HG03342 (cell line): ENCODE results near the gene ACSM5.

Experiments used
- ATAC-seq: cut with Tn5 transposase; IDR thresholded peaks from one replicate; pipeline ENCODE4 v1.9.1; 2021; ENCODE audit warnings: mild to moderate bottlenecking, moderate library complexity; ENCODE audit not compliant: unreplicated experiment

Gene ACSM5

DNA sequence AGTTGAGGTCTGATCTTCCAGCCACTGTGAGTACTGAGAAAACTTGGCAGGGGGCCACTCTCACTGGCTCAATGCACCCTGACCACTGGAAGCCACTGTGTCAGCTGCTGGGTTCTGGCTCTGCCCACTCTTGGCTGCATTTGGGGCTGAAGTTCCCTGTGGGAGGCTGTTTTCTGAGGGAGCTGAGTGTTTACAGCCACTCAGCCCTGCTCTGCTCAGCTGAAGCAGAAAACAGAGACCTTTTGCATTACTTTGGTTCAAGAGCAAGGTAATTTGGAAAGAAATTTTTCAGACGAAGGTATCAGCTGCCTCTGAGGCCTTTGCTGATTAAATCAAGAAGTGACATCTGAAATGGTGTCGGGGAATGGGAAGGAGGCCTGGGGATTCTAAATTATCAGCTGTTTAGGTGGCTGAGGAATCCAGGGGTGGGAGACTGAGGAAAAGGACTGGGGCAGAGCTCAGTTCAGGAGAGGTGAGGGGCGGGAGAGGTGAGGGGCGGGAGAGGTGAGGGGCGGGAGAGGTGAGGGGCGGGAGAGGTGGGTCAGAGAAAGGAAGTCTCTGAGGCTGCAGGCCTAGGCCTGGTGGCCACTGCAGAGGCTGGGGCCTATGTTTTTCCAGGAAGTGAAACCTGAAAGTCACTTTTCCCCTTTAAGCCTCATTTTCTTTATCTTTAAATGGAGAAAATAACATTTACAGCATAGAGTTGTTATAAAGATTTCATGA, at the start of gene ACSM5:
ACSM5 (plus strand) TSS at position 137 of the 723 bp plus-strand sequence. CDS start 1,951 bp downstream, outside the sequence.
- peak; percentile 49 for ATAC-seq

DNA sequence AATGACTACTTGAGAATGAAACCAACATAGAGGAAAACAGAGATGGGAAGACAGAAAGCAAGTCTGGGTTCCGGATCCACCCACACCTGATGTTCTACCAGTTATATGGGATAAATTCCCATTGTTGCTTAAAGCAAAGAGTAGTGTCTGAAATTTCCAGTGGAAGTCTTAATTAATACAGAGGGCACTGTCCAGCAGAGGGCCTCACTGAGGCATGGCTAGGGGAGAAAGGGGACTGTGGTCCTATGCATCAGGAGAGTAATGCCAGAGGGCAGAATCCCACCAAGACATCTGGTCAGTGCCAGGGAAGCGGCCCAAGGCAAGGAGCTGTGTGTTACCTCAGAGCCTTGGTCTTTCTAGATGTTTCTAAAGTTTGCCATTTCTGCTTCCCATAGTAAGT, 49.3 kb upstream of the ACSM5 start:
- no peak for ATAC-seq

DNA sequence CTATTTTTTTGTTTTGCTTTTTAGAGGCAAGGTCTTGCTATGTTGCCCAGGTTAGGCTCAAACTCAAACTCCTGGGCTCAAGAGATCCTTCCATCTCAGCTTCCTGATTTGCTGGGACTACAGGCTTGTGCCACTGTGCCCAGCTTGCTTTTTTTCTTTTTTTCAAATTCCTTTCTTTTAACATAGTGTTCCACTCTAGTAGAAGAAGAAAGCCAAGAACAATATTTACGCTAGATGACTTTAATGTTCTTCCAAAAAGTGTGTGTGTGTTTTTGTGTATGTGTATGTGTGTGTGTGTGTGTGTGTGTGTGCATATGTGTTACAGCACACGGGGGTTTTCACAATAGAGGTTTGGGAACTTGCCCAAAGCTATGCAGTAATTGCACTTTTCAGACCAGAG, 46.1 kb upstream of the ACSM5 start:
- no peak for ATAC-seq

GRCh38 chr16:20364051-20364450, 45.3 kb upstream of the ACSM5 start:
- ATAC-seq, result no peak

- no peak for ATAC-seq
Measured at GRCh38 chr16:20369452-20370054, 39.8 kb upstream of the ACSM5 start.

DNA sequence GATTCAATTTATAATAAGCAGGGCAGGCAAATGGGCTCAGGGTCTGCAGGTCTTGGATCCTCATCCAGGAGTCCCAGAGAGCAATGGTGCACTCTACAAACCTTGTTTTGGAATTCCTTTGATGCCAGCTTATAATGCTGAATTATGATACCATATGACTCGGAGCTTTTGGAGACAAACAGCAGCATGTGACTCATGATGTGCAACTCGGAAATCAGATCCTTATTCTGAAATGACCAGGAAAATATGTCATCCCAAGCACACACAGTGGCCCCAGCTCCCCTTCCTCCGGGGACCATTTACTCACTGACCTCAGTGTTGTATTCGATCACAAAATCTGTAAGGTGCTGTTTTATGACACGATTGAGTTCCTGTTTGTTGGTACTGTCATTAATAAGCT, 36.6 kb upstream of the ACSM5 start:
- ATAC-seq, result no peak

DNA sequence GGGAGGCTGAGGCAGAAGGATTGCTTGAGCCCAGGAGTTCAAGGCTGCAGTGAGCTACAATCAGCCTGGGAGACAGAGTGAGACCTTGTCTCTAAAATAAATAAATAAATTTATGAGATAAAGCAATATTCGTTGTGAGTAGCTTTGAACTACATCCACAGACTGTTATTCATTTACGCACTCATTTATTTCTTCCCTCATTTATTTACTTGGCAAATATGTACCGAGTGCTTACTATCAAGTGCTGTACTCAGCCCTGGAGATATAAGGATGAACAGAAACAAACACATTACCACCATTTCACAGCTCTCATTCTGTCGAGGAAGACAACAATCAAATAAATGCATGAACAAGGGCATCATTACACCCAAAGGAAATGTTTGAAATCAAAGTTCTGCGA, 32.2 kb upstream of the ACSM5 start:
- ATAC-seq, result no peak

DNA sequence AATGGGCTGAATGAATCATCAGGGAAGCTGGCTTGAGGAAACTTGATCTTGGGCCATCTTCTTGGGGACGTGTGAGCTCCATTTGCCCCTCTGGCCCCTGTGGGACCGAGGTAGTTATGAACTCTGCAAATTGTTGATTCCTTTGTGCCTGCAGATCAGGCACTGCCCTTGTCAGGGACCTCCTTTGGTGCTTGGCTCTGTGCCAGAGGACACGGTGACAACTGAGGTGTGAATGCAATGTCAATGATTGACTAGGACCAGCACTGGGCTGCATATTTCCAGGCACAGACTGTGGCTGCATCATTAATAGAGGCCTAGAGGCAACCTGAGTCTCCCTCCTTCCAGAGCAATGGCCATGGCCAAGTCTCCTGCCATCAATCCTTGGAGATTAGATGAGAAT, 28.6 kb upstream of the ACSM5 start:
- no peak for ATAC-seq

DNA sequence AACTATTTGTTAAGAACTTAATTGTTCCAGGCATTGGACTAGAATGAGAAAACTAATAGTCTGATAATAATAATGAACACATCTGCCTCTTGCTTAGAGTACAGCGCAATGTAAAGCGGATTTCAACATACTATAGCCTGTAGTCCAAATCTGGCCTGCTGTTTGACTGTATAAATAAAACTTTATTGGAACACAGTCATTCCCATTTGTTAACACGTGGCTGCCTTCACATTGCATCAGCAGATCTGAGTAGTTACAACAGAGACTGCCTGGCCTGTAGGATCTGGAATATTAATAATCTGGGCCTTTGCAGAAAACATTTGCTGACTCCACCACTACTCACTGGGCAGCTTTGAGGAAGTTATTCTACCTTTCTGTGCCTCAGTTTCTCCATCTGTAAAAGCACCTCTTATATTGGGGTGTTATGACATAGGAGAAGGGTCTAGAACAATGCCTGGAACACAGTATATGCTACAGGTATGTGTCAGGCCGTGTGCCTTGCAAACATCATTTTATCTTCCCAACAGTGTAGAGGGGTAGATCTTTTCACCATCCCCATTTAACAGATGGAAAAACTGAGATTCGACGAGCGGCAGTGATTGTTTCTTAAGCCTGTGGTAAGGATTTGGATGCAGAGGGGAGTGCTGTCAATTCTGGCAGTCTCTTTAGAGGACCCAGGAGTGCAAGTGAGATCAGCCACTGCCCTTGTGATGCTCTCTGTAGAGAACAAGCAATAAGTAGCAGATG, 27.0 kb upstream of the ACSM5 start:
- no peak for ATAC-seq

DNA sequence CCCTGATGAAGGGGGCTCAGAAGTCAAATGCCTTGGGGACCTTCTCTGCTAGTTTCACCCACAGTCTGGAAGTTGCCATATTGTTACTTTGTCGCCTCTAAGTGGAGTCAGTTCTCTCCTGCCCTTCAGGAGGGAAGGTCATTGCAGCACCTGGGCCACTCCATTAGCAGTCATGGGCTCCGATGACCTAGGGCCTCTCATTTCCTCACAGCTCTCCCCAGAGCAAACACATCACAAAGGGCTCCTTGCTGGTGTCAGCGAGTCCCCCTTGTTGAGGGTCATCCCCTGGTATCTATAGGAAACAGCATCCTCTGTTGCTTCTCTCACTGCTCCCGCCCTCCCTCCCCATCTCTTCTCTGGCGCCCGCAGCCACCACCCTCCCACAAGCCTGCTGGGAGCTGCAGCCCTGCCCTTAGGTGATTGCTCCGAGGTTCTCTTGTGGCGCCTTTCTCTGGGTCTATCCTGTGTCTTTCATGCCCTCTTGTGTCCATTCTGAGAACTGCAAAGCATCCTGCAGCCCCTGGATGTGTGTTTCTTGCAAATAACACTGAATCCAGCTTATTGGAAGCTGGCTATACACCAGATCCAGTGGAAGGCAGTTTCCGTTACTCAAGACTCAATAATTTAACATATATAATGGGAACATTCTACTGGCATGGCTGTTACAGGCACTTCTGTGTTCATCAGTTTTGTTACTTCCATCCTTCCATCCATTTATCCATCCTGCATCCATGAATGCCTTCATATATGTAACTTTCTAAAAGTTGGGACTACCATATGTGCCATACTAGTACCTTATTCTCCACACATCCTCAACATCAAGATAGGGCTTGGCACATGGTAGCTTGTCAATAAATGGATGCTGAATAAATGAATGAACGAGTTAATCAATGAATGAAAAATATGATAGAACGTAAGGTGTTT, 26.0 kb upstream of the ACSM5 start:
- ATAC-seq, result no peak

- ATAC-seq, result no peak
Measured at GRCh38 chr16:20385844-20386832, 23.2 kb upstream of the ACSM5 start.

- no peak for ATAC-seq
Measured at GRCh38 chr16:20387978-20388377, 21.4 kb upstream of the ACSM5 start.

DNA sequence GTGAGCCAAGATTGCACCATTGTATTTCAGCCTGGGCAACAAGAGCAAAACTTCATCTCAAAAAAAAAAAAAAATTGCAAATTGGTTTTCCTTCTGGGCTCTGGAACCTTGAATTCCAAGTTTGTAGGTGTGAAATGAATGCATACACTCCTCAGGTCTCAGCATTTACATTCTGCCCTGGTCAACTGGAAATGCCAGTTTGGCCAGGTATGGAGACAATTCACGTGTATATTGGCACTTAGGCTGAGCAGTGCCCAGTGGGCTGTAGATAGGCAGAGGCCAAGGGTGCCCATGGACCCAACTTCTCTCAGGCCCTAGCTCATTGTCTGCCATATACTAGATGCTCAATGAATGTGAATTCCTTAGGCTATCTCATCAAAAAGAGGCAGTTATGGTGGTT, 20.5 kb upstream of the ACSM5 start:
- ATAC-seq, result no peak

GRCh38 chr16:20391045-20391444, 18.3 kb upstream of the ACSM5 start:
- no peak for ATAC-seq

DNA sequence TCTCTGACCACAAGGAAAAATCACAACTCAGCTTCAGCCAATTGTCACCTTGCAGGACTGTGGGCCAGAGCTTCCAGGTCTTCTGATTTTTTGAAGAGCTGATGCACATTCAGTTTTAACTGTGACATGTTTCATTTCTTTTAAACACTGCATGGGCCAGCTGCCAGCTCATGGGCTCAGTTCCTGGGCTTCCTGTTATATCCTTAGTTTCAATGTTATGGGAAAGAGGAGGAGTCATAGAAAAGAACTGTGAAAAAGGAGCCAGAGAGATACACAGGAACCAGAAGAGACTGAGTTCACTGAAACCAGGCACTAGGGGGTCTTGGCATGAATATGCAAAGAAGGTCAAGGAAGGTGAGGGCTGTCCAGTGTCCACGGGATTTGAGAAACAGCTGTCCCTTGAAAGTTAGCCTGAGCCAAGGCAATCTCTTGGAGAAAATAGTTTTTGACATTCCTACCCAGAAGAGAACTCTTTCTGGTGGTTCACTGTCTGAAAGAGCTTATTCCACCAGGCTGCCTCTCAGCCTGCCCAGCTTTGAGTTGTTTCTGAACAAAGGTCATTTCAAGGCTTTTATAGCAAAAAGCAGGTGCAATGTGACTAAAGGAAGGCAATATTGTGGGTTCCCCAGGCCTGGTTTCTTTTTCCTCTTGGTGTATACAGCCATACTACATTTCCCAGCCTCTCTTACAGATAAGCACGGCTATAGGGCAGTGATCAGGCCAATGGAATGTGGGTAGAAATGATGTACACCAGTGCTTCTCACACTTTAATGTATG, 15.3 kb upstream of the ACSM5 start:
- no peak for ATAC-seq

GRCh38 chr16:20395946-20396345, 13.4 kb upstream of the ACSM5 start:
- no peak for ATAC-seq

DNA sequence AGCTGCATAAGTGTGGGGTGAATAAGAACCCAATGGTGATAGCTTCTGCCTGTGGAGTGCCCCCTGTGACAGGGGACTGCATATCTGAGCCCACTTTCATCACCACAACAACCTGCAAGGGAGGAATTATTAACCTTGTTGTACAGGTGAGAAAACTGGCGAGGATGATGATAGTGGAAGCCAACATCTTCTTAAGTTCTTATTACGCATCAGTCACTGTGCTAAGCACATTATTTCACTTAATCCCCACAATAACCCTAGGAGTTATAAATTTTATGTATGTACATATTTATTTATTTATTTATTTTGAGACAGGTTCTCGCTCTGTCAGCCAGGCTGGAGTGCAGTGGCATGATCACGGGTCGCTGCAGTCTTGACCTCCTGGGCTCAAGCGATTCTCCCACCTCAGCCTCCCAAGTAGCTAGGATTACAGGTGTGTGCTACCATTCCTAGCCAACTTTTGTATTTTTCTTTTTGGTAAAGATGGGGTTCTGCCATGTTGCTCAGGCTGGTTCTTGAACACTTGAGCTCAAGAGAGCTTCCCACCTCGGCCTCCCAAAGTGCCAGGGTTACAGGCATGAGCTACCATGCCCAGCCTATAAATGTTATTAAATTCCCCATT, 12.4 kb upstream of the ACSM5 start:
- ATAC-seq, result no peak

- ATAC-seq, result no peak
Measured at GRCh38 chr16:20397468-20398074, 11.8 kb upstream of the ACSM5 start.
